Effector memory CD4-positive, alpha-beta T cell (primary cell): Measurements from ENCODE around the gene PRKCQ.

Experiments used
- DNase-seq, 3 donors: peaks; one replicate each; pipeline ENCODE4 v3.0.0-alpha.2; 2020
- H3K27ac ChIP-seq: 2 replicates; pipeline ENCODE4 v1.7.0; 2013; ENCODE audit warnings: mild to moderate bottlenecking, low read length, moderate library complexity; ENCODE audit not compliant: insufficient read depth, poor library complexity, severe bottlenecking
- H3K27me3 ChIP-seq: replicated peaks from 2 replicates; pipeline ENCODE4 v1.7.0; 2013; ENCODE audit warnings: mild to moderate bottlenecking, low read length; ENCODE audit not compliant: insufficient read depth, control insufficient read depth, poor library complexity, severe bottlenecking
- H3K36me3 ChIP-seq: 2 replicates; pipeline ENCODE4 v1.7.0; 2013; ENCODE audit warnings: mild to moderate bottlenecking, low read length, moderate library complexity; ENCODE audit not compliant: control insufficient read depth, insufficient read depth
- H3K4me1 ChIP-seq: 2 replicates; pipeline ENCODE4 v1.7.0; 2013; ENCODE audit warnings: low read length, mild to moderate bottlenecking; ENCODE audit not compliant: control insufficient read depth, insufficient read depth, poor library complexity, severe bottlenecking
- H3K4me3 ChIP-seq: 2 replicates; pipeline ENCODE4 v1.7.0; 2013; ENCODE audit warnings: low read length, low read depth, mild to moderate bottlenecking; ENCODE audit not compliant: insufficient read depth, poor library complexity, severe bottlenecking
- H3K9me3 ChIP-seq: 2 replicates; pipeline ENCODE4 v1.7.0; 2013; ENCODE audit warnings: mild to moderate bottlenecking, low read length, moderate library complexity; ENCODE audit not compliant: control insufficient read depth

PRKCQ gene

GRCh38 chr10:6399879-6400278 lies 180.2 kb downstream of the PRKCQ start:
- H3K27me3 ChIP-seq = no peaks in the 10 kb centered on the region
- no peak overlapping the region for H3K4me3 ChIP-seq
- H3K4me1 ChIP-seq = no peaks in the 10 kb centered on the region
- no peak overlapping the region for H3K27ac ChIP-seq
- no peaks in the 10 kb centered on the region for H3K36me3 ChIP-seq
- no peaks in the 10 kb centered on the region for H3K9me3 ChIP-seq
- DNase-seq = no peak

GRCh38 chr10:6399231-6399741 lies 180.8 kb downstream of the PRKCQ start:
- Histone ChIP-seq H3K4me3 (no peak overlapping the region), H3K9me3 (no peaks in the 10 kb centered on the region), H3K27me3 (no peaks in the 10 kb centered on the region), H3K4me1 (no peaks in the 10 kb centered on the region), H3K36me3 (no peaks in the 10 kb centered on the region), H3K27ac (no peak overlapping the region)
- no peak for DNase-seq

GRCh38 chr10:6398399-6398798 lies 181.7 kb downstream of the PRKCQ start:
- no peaks in the 10 kb centered on the region for H3K36me3 ChIP-seq
- no peak for DNase-seq
- H3K27me3 ChIP-seq = no peaks in the 10 kb centered on the region
- no peaks in the 10 kb centered on the region for H3K9me3 ChIP-seq
- H3K4me1 ChIP-seq = no peaks in the 10 kb centered on the region
- no peak overlapping the region for H3K27ac ChIP-seq
- H3K4me3 ChIP-seq = no peak overlapping the region

- Histone ChIP-seq H3K4me1 (no peaks in the 10 kb centered on the region), H3K9me3 (no peaks in the 10 kb centered on the region), H3K4me3 (no peak overlapping the region), H3K27ac (no peak overlapping the region), H3K27me3 (no peaks in the 10 kb centered on the region), H3K36me3 (no peaks in the 10 kb centered on the region)
- DNase-seq = no peak
These were observed 183.4 kb downstream of the PRKCQ start for GRCh38 chr10:6396652-6397051.

- H3K4me3 ChIP-seq = no peak overlapping the region
- DNase-seq = no peak
- H3K9me3 ChIP-seq = no peaks in the 10 kb centered on the region
- H3K27me3 ChIP-seq = no peaks in the 10 kb centered on the region
- no peaks in the 10 kb centered on the region for H3K4me1 ChIP-seq
- no peaks in the 10 kb centered on the region for H3K36me3 ChIP-seq
- H3K27ac ChIP-seq = no peak overlapping the region
These were observed 183.8 kb downstream of the PRKCQ start for GRCh38 chr10:6396226-6396625.

GRCh38 chr10:6395606-6396005 lies 184.5 kb downstream of the PRKCQ start:
- peaks cover 1% of the 10 kb centered on the region for H3K9me3 ChIP-seq
- no peak for DNase-seq
- no peaks in the 10 kb centered on the region for H3K4me1 ChIP-seq
- H3K36me3 ChIP-seq = no peaks in the 10 kb centered on the region
- no peak overlapping the region for H3K27ac ChIP-seq
- no peaks in the 10 kb centered on the region for H3K27me3 ChIP-seq
- H3K4me3 ChIP-seq = no peak overlapping the region

- Histone ChIP-seq H3K4me1 (no peaks in the 10 kb centered on the region), H3K4me3 (no peak overlapping the region), H3K27me3 (no peaks in the 10 kb centered on the region), H3K27ac (no peak overlapping the region), H3K9me3 (peaks cover 5% of the 10 kb centered on the region), H3K36me3 (no peaks in the 10 kb centered on the region)
- DNase-seq = no peak
These were observed 186.0 kb downstream of the PRKCQ start for GRCh38 chr10:6394084-6394483.

- Histone ChIP-seq H3K27me3 (no peaks in the 10 kb centered on the region), H3K27ac (no peak overlapping the region), H3K36me3 (no peaks in the 10 kb centered on the region), H3K9me3 (peaks cover 5% of the 10 kb centered on the region), H3K4me3 (no peak overlapping the region), H3K4me1 (no peaks in the 10 kb centered on the region)
- no peak for DNase-seq
These were observed 186.9 kb downstream of the PRKCQ start for GRCh38 chr10:6393168-6393567.

- Histone ChIP-seq H3K27me3 (no peaks in the 10 kb centered on the region), H3K36me3 (no peaks in the 10 kb centered on the region), H3K9me3 (peaks cover 5% of the 10 kb centered on the region), H3K4me3 (no peak overlapping the region), H3K27ac (no peak overlapping the region), H3K4me1 (no peaks in the 10 kb centered on the region)
- DNase-seq = no peak
These were observed 189.7 kb downstream of the PRKCQ start for GRCh38 chr10:6390213-6390845.

GRCh38 chr10:6388261-6388893 lies 191.7 kb downstream of the PRKCQ start:
- H3K9me3 ChIP-seq = peaks cover 5% of the 10 kb centered on the region
- no peak overlapping the region for H3K27ac ChIP-seq
- no peaks in the 10 kb centered on the region for H3K4me1 ChIP-seq
- no peaks in the 10 kb centered on the region for H3K27me3 ChIP-seq
- H3K4me3 ChIP-seq = no peak overlapping the region
- DNase-seq = no peak
- H3K36me3 ChIP-seq = no peaks in the 10 kb centered on the region
